AG08396 (cell line): ENCODE data around the gene ATP6AP1.
"Not testable (repeated sequence)": the region's sequence is repeated elsewhere in the genome, so short reads cannot be mapped to it uniquely, and the experiment has no call there.

Experiments
- DNase-seq: peaks from one replicate; pipeline ENCODE4 v3.0.0; 2012; ENCODE audit warnings: low spot score, mixed read lengths

The ATP6AP1 gene

GRCh38 chrX:154428176-154429171, at the start of gene ATP6AP1:
TSS of gene ATP6AP1 (plus strand) at chrX:154428677. CDS start at chrX:154428693, 16 bp downstream.
- DNase-seq, result peak; percentile 94

DNA sequence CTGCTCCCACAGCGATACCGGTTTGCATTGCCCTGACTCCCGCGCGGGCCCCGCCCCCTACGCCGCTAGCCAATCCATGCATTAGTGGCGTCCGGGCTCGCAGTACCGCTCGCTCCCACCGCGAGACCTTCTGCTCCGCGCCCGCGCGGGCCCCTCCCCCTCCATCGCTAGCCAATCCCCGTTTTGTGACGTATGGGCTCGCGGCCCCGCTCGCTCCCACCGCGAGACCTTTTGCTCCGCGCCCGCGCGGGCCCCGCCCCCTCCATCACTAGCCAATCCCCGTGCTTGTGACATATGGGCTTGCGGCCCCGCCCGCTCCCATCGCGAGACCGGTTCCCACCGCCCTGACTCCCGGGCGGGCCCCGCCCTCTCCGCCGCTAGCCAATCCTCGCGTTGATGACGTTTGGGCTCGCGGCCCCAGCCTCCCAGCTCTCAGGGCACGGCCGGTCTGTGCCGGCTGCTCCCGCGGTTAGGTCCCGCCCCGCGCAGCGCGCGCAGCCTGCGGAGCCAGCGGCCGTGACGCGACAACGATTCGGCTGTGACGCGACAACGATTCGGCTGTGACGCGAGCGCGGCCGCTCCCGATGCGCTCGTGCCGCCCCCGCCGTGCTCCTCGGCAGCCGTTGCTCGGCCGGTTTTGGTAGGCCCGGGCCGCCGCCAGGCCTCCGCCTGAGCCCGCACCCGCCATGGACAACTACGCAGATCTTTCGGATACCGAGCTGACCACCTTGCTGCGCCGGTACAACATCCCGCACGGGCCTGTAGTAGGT, 49.5 kb upstream of the ATP6AP1 start, which contains the start of gene EMD:
Gene EMD (plus strand): TSS at position 497 of the 770 bp plus-strand sequence. CDS start 190 bp downstream, at position 687.
- peak; percentile 91 for DNase-seq

DNA sequence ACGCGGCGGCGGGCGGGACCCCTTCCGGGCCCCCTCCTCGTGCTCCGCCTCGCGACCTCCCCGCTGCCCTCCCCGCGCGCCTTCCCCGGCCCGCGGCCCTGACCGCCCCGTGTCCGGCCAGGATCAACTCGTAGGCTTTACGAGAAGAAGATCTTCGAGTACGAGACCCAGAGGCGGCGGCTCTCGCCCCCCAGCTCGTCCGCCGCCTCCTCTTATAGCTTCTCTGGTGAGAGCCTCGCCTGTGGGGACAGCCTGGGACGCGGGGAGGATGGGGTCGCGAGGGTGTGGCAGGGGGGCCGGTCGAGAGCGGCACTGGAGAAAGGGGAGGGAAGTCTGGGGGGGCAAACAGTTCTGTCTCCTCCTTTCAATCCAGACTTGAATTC, 48.9 kb upstream of the ATP6AP1 start:
- DNase-seq, result no peak

- no peak for DNase-seq
Observed at GRCh38 chrX:154380153-154380552, 48.3 kb upstream of the ATP6AP1 start.

- DNase-seq, result no peak
Observed at GRCh38 chrX:154380787-154381186, 47.7 kb upstream of the ATP6AP1 start.

GRCh38 chrX:154381271-154381670, 47.2 kb upstream of the ATP6AP1 start:
- no peak for DNase-seq

DNA sequence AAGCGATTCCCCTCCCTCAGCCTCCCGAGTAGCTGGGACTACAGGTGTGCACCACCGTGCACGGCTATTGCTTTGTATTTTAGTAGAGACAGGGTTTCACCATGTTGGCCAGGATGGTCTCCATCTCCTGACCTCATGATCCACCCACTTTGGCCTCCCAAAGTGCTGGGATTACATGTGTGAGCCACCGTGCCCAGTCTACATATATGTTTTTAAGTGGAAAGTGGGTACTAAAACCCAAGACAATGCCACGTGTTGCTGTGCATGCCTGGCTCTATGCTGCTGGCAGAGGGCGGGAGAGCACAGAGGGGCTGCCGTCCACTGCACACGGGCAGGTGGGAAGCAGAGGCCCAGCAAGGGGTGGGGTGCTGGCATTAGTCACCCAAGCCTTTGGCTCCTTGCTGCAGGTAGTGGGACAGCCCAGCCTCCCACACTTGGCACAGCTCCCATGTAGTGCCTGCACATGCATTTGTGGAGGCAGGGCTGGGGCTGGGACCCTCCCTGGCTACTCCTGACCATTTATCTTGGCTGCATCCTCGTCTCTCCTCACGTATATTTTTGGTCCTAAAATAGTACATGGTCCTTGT, 45.9 kb upstream of the ATP6AP1 start:
- no peak for DNase-seq

GRCh38 chrX:154383359-154384283, 44.9 kb upstream of the ATP6AP1 start:
- DNase-seq, result no peak

DNA sequence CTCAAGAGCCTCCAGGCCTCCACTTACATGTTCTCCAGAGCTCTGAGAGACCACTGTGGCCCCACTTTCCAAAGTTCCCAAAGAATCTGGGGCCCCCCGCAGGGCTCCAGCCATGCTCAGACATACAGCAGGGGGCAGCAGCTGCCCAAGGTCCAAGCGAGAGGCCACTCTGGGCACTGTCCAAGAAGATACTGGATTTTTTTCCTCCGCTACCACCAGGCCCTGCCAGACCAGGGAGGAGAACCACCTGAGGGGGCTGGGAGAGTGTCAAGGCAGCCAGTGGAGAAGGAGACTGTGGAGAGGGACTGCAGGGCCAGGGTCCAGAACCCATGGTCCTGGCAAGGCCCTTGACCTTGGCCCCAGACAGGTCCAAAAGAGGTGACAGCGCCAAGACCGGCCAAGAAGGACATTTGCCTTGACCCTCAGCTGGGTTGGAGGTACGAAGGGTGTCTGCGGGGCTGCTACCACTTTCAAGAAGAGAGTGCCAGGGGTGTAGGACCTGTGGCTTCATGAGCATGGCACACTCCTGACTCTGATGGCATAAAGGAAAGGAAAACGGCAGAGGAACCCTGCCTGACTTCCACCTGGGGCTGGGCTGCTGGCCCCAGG, 44.1 kb upstream of the ATP6AP1 start:
- DNase-seq, result no peak

DNA sequence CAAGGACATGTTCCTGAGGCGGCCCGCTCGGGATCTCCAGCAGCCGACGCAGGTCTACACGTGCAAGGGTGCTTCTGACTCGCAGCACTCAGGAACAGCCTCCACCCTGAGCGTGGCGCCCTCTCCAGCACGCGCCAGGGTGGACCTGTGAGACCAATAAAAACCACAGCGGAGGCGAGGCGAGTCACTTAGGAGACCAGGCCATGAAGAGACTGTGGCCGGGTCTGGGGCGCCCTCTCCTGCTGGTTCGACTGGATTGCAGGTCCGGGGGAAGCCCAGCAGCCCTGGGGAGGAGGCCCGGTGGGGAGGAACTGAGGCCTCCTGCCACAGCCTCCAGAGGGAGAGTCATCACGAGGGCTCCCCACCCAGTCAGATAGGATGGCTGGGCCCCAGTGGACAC, 40.4 kb upstream of the ATP6AP1 start:
- DNase-seq, result not testable (repeated sequence)

DNA sequence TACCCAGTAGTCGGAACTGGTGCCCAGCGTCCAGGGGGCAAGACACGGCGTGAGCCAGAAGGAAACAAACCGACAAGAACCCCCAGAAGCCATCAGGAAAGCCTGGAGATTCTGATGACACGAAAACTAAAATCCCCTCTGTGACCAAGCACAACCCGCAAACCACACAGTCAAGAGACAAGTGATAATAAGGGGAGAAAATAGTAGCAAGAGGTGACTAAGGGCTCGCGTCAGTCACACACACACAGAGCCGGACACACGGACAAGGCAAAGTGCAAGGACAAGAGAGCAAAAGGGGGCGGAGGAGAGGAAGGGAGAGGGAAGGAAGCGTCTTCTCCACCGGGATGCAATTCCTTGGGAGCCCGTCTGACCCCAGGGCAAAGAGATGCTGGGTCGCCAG, 39.8 kb upstream of the ATP6AP1 start:
- not testable (repeated sequence) for DNase-seq

- DNase-seq, result not testable (repeated sequence)
Observed at GRCh38 chrX:154389812-154390747, 38.4 kb upstream of the ATP6AP1 start.

DNA sequence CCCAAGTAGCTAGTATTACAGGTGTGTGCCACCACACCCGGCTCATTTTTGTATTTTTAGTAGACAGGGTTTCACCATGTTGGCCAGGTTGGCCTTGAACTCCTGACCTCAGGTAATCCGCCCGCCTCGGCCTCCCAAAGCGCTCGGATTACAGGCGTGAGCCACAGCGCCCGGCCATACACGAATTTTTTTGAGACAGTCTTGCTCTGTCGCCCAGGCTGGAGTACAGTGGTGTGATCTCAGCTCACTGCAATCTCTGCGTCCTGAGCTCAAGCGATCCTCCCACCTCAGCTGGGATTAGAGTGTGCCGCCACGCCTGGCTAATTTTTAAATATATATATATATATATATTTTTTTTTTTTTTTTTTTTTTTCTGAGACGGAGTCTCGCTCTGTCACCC, 32.1 kb upstream of the ATP6AP1 start:
- not testable (repeated sequence) for DNase-seq

GRCh38 chrX:154396973-154397887, 31.2 kb upstream of the ATP6AP1 start:
- DNase-seq, result peak; percentile 68

GRCh38 chrX:154397888-154398667, 30.4 kb upstream of the ATP6AP1 start, which contains the start of gene RPL10:
TSS of gene RPL10 (plus strand) at chrX:154398377. CDS start at chrX:154398520, 143 bp downstream.
- peak; percentile 97 for DNase-seq

DNA sequence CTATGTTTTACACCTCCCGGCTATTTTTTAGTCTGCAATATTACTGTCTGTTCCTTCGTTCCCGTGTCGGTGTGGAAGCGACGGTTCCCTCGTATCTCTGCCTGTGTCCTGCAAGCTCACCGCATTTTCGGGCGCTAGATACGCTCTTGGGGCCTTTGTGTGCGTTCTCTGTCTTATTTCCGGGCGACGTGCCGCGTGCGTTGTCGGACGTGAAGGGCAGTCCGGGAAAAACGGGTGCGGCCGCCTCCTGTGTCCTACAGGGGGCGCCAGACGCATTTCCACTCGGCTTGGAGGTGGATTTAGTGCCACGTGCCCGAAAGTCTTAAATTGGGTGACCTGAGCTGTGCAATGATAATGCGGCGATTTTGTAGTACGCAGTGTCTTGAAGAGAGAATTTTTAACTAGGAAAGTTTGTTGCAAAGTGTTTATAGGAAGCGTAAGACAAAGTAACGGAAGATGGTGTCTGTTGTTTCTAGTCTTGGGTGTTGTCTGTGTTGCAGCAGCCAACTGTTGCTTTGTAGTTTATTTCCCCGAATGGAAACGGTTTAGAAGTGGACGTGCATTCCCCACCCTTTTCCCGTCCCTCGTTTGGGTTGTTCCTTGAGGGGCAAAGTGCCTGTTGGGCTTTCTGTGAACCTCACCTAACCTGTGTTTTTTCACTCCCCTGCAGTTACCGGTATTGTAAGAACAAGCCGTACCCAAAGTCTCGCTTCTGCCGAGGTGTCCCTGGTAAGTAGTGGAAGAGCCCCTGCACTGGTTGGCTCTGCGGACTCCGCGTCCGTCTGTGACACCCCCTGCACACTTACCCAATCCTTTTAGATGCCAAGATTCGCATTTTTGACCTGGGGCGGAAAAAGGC, 29.6 kb upstream of the ATP6AP1 start:
- no peak for DNase-seq
